HCT116 (cell line): Measurements from ENCODE around the gene NIN. TPM values are rescaled to one million over a fixed set of nuclear protein-coding genes. Genes with fewer than 3 reads are reported as not detected.

Experiments
- ATAC-seq: fragments of 200-7000 bp; cut with Tn5 transposase; 2 replicates; pipeline ENCODE4 v1.9.1; 2020; ENCODE audit warnings: mild to moderate bottlenecking, moderate library complexity
- BruUV-seq: library from RNA; stranded (reverse); fragments of 400-500 nt; replicated peaks from 2 replicates; lab custom pipeline; 2021; lab: Mats Ljungman, UMichigan
- CTCF ChIA-PET: fragments of 300-600 bp; sonication (Branson Sonifier 250); formaldehyde crosslinking; loops from one replicate; lab custom pipeline; 2021; ENCODE audit warnings: antibody characterized with exemption; lab: Charles Lee
- POLR2A ChIA-PET: fragments of 300-600, 350-600 bp; sonication (Branson Sonifier 250); formaldehyde crosslinking; loops from one replicate; lab custom pipeline; 2021; ENCODE audit warnings: antibody characterized with exemption; lab: Charles Lee
- RAD21 ChIA-PET, 2 experiments: fragments of 300-600 bp; sonication (Branson Sonifier 250); formaldehyde crosslinking; loops; one replicate each; lab custom pipeline; 2023; ENCODE audit warnings: low total read pairs in 2 of 2; ENCODE audit not compliant: uncharacterized antibody in 2 of 2, unreplicated experiment in 2 of 2, low non-redundant PET in 1 of 2; lab: Charles Lee
- DNase-seq: peaks from one replicate; pipeline ENCODE4 v3.0.0-alpha.2; 2010; ENCODE audit warnings: low read depth, low spot score
- H2AFZ ChIP-seq: fragments of 200-600 bp; shearing (Covaris generic), sonication (generic); 2 replicates; pipeline ENCODE4 v1.6.1; 2017; ENCODE audit warnings: low read depth, mixed run types, mixed read lengths, antibody characterized with exemption, low read length; ENCODE audit not compliant: poor library complexity, severe bottlenecking
- H3K27ac ChIP-seq: 2 replicates; pipeline ENCODE4 v1.5.1; 2012; ENCODE audit warnings: low read depth, low read length
- H3K27me3 ChIP-seq: fragments of 200-600 bp; sonication (generic); 2 replicates; pipeline ENCODE4 v1.6.1; 2016; ENCODE audit warnings: mixed run types, low read length, mixed read lengths; ENCODE audit not compliant: insufficient read depth
- H3K36me3 ChIP-seq, 2 experiments: fragments of 200-500 bp in 1 of 2; fragments of 200-600 bp in 1 of 2; sonication (Bioruptor generic) in 1 of 2; sonication (generic) in 1 of 2; 2 replicates each; pipeline versions ENCODE4 v1.5.1 to v1.6.1; 2014 to 2016; ENCODE audit warnings: low read length in 2 of 2, inconsistent platforms in 1 of 2, mixed read lengths in 1 of 2, mixed run types in 1 of 2; ENCODE audit not compliant: insufficient read depth in 2 of 2, control insufficient read depth in 1 of 2
- H3K4me1 ChIP-seq, 2 experiments: fragments of 200-600 bp in 1 of 2; sonication (generic) in 1 of 2; 2 replicates each; pipeline versions ENCODE4 v1.5.1 to v1.6.1; 2012 to 2017; ENCODE audit warnings: low read length in 2 of 2, inconsistent platforms in 1 of 2, mild to moderate bottlenecking in 1 of 2, mixed read lengths in 1 of 2, mixed run types in 1 of 2, moderate library complexity in 1 of 2; ENCODE audit not compliant: insufficient read depth in 2 of 2, control insufficient read depth in 1 of 2
- H3K4me2 ChIP-seq: fragments of 200-600 bp; sonication (generic); 2 replicates; pipeline ENCODE4 v1.6.1; 2017; ENCODE audit warnings: mixed run types, low read length, mixed read lengths
- H3K4me3 ChIP-seq, 2 experiments: fragments of 200-600 bp in 1 of 2; sonication (generic) in 1 of 2; replicated peaks in 1 of 2; 2 replicates each; pipeline ENCODE4 v1.5.1; 2011 to 2016; ENCODE audit warnings: low read length in 2 of 2, control low read depth in 1 of 2, low read depth in 1 of 2, mild to moderate bottlenecking in 1 of 2, mixed read lengths in 1 of 2, mixed run types in 1 of 2
- H3K79me2 ChIP-seq: fragments of 200-600 bp; sonication (generic); 2 replicates; pipeline ENCODE4 v1.6.1; 2017; ENCODE audit warnings: mild to moderate bottlenecking, mixed run types, low read length, moderate library complexity, mixed read lengths; ENCODE audit not compliant: insufficient read depth
- H3K9ac ChIP-seq: fragments of 200-600 bp; sonication (generic); 2 replicates; pipeline ENCODE4 v1.6.1; 2016; ENCODE audit warnings: low read length, mixed read lengths
- H3K9me2 ChIP-seq: fragments of 200-600 bp; sonication (generic), shearing (Covaris generic); 2 replicates; pipeline ENCODE4 v1.6.1; 2017; ENCODE audit warnings: mixed run types, mild to moderate bottlenecking, moderate library complexity; ENCODE audit not compliant: insufficient read depth
- H3K9me3 ChIP-seq, 2 experiments: fragments of 200-500 bp in 1 of 2; fragments of 200-600 bp in 1 of 2; sonication (Bioruptor generic) in 1 of 2; sonication (generic) in 1 of 2; 2 replicates each; pipeline ENCODE4 v1.6.1; 2014 to 2017; ENCODE audit warnings: low read length in 2 of 2, mixed read lengths in 2 of 2, inconsistent platforms in 1 of 2, low read depth in 1 of 2, mild to moderate bottlenecking in 1 of 2, mixed run types in 1 of 2, moderate library complexity in 1 of 2; ENCODE audit not compliant: control insufficient read depth in 1 of 2, insufficient read depth in 1 of 2
- H4K20me1 ChIP-seq: fragments of 200-600 bp; sonication (generic), shearing (Covaris generic); 2 replicates; pipeline ENCODE4 v1.6.1; 2017; ENCODE audit warnings: mixed run types, mild to moderate bottlenecking, moderate library complexity; ENCODE audit not compliant: insufficient read depth
- EZH2phosphoT487 ChIP-seq: fragments of 200-600 bp; IDR thresholded peaks from 2 replicates; pipeline ENCODE4 v1.6.1; 2018; ENCODE audit warnings: antibody characterized with exemption, borderline replicate concordance
- FOSL1 ChIP-seq: IDR thresholded peaks from 2 replicates; pipeline ENCODE4 v1.6.1; 2012; ENCODE audit warnings: low read depth
- JUND ChIP-seq: IDR thresholded peaks from 2 replicates; pipeline ENCODE4 v1.6.1; 2012
- POLR2AphosphoS5 ChIP-seq: IDR thresholded peaks from 2 replicates; pipeline ENCODE4 v1.6.1; 2011; ENCODE audit warnings: mild to moderate bottlenecking, low read depth, low read length, moderate library complexity
- RAD21 ChIP-seq: IDR thresholded peaks from 2 replicates; pipeline ENCODE4 v1.6.1; 2012; ENCODE audit warnings: low read depth, mild to moderate bottlenecking
- SRF ChIP-seq: IDR thresholded peaks from 2 replicates; pipeline ENCODE4 v1.6.1; 2012; ENCODE audit warnings: low read depth
- ZFX ChIP-seq: fragments of 450-650 bp; IDR thresholded peaks from 2 replicates; pipeline ENCODE4 v1.6.1; 2017
- intact Hi-C: fragments of 100-400 bp; cut with micrococcal nuclease; formaldehyde crosslinking; loops from 2 replicates; pipeline ENCODE4 v1.10.0; 2022
- total RNA-seq: library from RNA; stranded (reverse); gene quantifications from one replicate; pipeline ENCODE4 v1.2.1, GENCODE V29; 2021; ENCODE audit not compliant: unreplicated experiment
- TF ChIP-seq, protein P1 (sequence below): IDR thresholded peaks from 2 replicates; pipeline ENCODE4 v1.6.1; 2011; ENCODE audit warnings: mild to moderate bottlenecking, low read length, moderate library complexity; ENCODE audit not compliant: insufficient replicate concordance; ENCODE audit errors: extremely low read depth
- TF ChIP-seq, protein P2 (sequence below): IDR thresholded peaks from 2 replicates; pipeline ENCODE4 v1.6.1; 2012
- TF ChIP-seq, protein P3 (sequence below): IDR thresholded peaks from 2 replicates; pipeline ENCODE4 v1.6.1; 2012

NIN gene
- total RNA-seq, 1 experiment from 2014 or later, result 39.6 TPM

DNA sequence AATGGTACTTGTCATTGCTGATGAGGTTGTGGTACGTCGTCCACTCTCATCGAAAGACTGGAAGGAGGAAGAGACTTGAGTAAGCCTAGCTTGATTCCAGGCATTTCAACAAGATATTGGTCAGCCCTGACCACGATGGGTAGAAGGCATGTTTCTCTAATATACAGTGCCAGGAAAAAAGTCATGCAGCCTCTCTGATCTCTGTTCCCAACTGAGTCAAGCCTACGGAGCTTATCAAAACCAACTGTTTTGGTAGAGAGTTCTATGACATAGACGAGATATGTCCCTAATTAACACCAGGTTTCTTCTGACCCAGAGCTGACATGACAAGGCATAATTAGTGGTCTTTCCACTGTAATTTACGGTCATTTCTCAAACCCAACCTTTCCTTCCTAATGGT, 58.5 kb downstream of the NIN start:
- Histone ChIP-seq H3K4me2 (no peak overlapping the region), H3K9ac (no peak overlapping the region), H3K36me3 (peaks cover 18 to 20% of the 10 kb centered on the region in 2 experiments), H3K27me3 (no peaks in the 10 kb centered on the region), H3K9me2 (no peaks in the 10 kb centered on the region), H3K9me3 (no peaks in the 10 kb centered on the region), H3K4me3 (no peak overlapping the region), H3K27ac (no peak overlapping the region), H3K79me2 (no peaks in the 10 kb centered on the region), H2AFZ (no peak overlapping the region), H3K4me1 (peaks cover 3 to 12% of the 10 kb centered on the region in 2 experiments; a peak in 3 of 4 replicates), H4K20me1 (no peaks in the 10 kb centered on the region)
- RAD21 ChIA-PET, result no interaction called here
- ATAC-seq (no peak), DNase-seq (no peak)
- POLR2A ChIA-PET, result no interaction called here
- BruUV-seq, result no TSS peak
- intact Hi-C loops, result loop anchor here (5.0 to 10.0 kb wide), 2 partner anchors 150 to 918 kb away; partner anchors contain the start of gene NEMF
- TF ChIP-seq, protein P1, sequence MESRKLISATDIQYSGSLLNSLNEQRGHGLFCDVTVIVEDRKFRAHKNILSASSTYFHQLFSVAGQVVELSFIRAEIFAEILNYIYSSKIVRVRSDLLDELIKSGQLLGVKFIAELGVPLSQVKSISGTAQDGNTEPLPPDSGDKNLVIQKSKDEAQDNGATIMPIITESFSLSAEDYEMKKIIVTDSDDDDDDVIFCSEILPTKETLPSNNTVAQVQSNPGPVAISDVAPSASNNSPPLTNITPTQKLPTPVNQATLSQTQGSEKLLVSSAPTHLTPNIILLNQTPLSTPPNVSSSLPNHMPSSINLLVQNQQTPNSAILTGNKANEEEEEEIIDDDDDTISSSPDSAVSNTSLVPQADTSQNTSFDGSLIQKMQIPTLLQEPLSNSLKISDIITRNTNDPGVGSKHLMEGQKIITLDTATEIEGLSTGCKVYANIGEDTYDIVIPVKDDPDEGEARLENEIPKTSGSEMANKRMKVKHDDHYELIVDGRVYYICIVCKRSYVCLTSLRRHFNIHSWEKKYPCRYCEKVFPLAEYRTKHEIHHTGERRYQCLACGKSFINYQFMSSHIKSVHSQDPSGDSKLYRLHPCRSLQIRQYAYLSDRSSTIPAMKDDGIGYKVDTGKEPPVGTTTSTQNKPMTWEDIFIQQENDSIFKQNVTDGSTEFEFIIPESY, result no peak
- TF ChIP-seq FOSL1 (no peak), SRF (no peak), EZH2phosphoT487 (no peak), JUND (no peak), ZFX (no peak), POLR2AphosphoS5 (no peak), RAD21 (no peak)
- TF ChIP-seq, protein P2, sequence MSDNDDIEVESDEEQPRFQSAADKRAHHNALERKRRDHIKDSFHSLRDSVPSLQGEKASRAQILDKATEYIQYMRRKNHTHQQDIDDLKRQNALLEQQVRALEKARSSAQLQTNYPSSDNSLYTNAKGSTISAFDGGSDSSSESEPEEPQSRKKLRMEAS, result no peak
- TF ChIP-seq, protein P3, sequence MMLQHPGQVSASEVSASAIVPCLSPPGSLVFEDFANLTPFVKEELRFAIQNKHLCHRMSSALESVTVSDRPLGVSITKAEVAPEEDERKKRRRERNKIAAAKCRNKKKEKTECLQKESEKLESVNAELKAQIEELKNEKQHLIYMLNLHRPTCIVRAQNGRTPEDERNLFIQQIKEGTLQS, result no peak
- CTCF ChIA-PET, result interaction anchor here (1.8 to 2.4 kb wide), 3 partner anchors 88 to 454 kb away, joined by 7 to 9 read pairs (median 8); no protein-coding TSS in a partner anchor
